Activated CD4-positive, alpha-beta T cell treated with anti-CD3 and anti-CD28 coated beads, Interleukin-2, Interleukin-6, amounts not matched to agents 100 ng/mL and 50 ng/mL, durations not matched to agents 16 hours and 8 hours (primary cell): ENCODE data around the gene AP5B1.

Experiments
- DNase-seq: peaks from one replicate; pipeline ENCODE4 v3.0.0-alpha.2; 2020

Gene AP5B1

GRCh38 chr11:65798882-65799281, 18.1 kb upstream of the AP5B1 start:
- DNase-seq: no peak

GRCh38 chr11:65797711-65798110, 16.9 kb upstream of the AP5B1 start:
- DNase-seq: no peak

- no peak for DNase-seq
Observed at GRCh38 chr11:65796726-65797601, 16.2 kb upstream of the AP5B1 start.

DNA sequence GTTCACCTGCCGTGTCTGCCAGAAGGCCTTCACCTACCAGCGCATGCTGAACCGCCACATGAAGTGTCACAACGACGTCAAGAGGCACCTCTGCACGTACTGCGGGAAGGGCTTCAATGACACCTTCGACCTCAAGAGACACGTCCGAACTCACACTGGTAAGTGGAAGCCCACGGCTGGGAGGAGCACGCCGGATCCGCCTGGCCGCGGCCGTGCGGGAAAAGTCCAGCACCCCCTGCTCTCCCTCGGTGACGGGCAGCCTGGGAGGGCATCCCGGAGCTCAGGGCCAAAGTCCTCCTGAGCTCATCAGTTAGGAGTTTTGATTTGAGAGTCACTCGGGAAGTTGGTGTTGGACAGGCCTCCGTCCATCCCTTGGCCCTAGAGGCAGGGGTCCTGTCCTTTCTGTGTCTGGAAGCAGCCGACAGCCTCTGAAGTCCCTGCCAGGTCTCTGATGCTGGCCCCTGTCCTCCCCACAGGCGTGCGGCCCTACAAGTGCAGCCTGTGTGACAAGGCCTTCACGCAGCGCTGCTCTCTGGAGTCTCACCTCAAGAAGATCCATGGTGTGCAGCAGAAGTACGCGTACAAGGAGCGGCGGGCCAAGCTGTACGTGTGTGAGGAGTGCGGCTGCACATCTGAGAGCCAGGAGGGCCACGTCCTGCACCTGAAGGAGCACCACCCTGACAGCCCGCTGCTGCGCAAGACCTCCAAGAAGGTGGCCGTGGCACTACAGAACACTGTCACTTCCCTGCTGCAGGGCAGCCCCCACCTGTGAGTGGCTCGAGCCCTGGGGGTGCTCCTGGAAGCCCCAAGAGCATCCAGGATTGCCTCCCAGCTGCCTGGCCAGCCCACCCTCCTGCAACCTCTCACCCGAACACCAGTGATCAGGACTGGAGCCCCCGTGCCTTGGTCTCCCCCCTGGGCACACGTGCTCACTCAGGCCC, 14.1 kb upstream of the AP5B1 start:
- DNase-seq: no peak

- DNase-seq: no peak
Observed at GRCh38 chr11:65793625-65794400, 13.0 kb upstream of the AP5B1 start.

GRCh38 chr11:65793144-65793581, 12.4 kb upstream of the AP5B1 start:
- no peak for DNase-seq

DNA sequence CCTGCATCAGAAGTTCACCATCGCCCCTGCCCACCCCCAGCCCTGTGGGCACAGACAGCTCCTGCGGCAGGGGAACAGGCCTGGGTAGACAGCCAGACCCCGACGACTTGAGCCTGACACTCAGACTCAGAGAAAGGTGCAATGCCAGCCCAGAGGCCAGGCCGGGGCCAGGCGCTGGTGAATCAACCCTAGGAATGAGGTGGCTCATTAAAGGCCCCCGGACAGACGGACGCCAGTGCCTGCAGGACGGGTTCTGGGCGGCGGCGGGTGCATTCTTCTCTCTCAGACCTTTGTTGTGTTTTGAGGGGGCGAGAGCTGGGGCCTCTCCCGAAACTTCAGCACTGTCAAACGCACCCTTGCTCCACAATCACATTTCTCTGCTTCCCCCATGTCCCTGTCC, 11.7 kb upstream of the AP5B1 start:
- no peak for DNase-seq

- no peak for DNase-seq
Observed at GRCh38 chr11:65791719-65792213, 11.0 kb upstream of the AP5B1 start.

GRCh38 chr11:65790902-65791650, 10.3 kb upstream of the AP5B1 start:
- DNase-seq: no peak

- DNase-seq: no peak
Observed at GRCh38 chr11:65790104-65790901, 9.5 kb upstream of the AP5B1 start.

DNA sequence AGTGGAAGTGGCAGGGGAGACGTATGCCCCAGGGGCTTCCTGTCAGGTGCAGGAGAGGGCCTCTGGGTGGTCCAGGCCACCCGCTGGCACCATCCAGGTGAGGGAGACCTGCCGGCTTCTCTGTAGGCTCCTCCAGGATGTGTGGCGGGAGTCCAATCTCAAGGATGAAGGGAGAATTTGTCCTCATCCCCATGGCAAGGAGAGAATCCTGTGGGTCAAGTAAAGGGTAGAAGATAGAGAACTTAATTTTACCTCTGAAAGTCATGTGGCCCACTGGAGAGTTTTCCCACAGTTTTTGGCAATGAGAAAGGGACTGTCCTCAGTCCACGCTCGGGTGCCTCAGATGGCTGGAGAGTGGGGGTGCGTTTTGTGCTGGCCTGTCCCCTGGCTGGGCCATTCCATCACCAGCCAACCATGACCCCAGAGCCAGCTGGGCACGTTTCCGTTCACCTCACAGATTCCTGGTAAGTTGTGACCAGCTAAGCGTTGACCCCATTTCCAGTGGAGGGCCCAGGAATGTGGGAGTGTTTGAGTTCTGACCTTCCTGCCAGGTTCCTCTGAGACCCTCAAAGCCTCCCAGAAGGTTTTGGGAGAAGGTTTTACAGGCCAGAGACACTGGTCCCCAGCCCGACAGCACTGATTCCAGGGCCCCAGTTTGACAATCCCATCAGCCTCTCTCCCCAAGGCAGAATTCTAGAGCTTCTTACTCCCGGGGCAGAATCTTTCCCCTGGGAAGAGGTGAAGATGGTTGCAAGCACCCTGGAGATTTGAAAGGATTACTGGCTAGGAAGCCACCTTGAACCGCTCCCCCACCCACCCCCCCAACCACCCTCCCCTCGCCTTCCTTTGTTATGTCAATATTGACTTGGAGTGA, 8.7 kb upstream of the AP5B1 start:
- no peak for DNase-seq

GRCh38 chr11:65788821-65789220, 8.0 kb upstream of the AP5B1 start:
- DNase-seq: no peak

- DNase-seq: no peak
Observed at GRCh38 chr11:65787649-65788622, 7.2 kb upstream of the AP5B1 start.

- no peak for DNase-seq
Observed at GRCh38 chr11:65786786-65787636, 6.2 kb upstream of the AP5B1 start, which contains the start of gene OVOL1. TSS of gene OVOL1 (plus strand) at chr11:65787063. CDS start at chr11:65787374, 311 bp downstream.

DNA sequence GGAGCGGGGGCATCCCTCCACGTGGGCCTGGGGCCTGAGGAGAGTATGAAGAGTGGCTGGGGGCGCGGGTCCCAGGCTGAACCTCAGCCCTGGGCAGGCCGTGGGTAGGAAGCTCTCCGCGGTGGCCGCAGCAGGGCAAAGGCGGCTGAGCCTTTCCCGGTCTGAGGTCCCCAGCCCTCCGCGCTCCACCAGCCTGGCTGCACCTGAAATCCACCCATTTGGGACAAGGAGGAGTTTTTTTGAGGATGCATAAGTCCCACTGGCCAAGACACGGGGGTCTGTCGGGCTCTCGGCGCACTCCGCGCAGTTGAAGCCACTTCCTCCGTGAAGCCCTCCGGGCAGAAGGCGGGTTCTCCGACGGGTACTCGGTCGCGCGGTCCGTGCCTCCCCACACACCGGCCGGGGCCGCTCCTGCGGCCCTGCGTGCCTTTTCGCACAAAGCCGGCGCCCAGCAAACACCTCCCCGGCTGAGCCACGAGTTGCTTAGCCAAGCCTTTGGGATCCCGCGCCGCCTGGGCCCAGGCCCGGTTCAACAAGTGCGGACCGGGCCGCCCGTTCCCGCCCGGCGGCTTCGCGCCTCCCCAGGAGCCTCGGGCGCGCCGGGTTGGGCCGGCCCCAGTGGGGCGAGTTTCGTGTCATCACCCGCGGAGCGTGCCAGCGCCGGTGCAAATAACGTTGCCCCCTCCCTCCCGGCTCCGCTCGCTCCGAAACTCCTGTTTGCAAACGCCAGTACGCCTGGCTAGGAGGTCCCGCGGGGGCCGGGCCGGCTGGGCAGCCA, 5.4 kb upstream of the AP5B1 start:
- no peak for DNase-seq

- no peak for DNase-seq
Observed at GRCh38 chr11:65785319-65786007, 4.7 kb upstream of the AP5B1 start.
